SKM-1 (cell line): ENCODE data around the gene RNF175.
"Not testable (repeated sequence)": the region's sequence is repeated elsewhere in the genome, so short reads cannot be mapped to it uniquely, and the experiment has no call there.

ENCODE experiments used
- DNase-seq: peaks from one replicate; lab custom pipeline; 2025; ENCODE audit not compliant: unreplicated experiment; lab: John Stamatoyannopoulos, UW

RNF175 gene

DNA sequence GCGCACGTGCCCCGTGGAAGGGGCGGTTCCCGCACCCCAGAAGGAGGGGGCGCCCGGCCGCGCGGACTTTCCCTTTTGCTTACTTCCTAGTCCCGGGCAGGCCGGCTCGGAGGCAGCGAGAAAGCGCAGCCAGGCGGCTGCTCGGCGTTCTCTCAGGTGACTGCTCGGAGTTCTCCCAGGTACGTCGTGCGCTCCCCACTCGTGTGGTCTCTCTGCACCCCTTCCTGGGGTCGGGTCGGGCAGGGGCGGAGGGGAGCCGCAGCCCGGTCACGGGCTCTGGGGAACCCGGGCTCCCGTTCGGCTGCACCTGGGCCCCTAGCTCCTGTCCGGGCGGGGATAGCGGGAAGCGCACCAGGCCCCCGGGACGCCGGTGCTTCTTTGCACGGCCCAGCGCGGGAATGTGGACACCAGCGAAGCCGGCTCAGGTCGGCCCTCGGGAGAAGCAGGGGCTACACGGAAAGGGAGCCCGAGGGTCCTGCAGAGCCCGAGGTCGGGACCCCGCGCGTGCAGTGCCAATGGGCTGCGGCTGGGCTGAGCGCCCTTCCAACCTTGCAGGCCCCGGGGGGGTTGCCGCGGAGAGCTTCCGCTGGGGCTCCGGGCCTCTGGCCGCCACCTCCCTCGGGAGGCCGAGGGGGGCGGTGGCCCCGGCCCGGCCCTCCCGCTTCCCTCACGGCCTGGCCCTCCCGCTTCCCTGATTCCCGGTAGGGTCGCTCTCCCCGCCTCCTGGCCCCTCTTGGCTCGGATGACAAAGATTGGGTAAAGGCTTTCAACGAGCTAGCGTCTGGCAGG is 75.4 kb downstream of the RNF175 start, which contains the start of gene TLR2:
TLR2 (plus strand) TSS at position 99 of the 789 bp plus-strand sequence. CDS start 18,628 bp downstream, outside the sequence.
- DNase-seq, result no peak

DNA sequence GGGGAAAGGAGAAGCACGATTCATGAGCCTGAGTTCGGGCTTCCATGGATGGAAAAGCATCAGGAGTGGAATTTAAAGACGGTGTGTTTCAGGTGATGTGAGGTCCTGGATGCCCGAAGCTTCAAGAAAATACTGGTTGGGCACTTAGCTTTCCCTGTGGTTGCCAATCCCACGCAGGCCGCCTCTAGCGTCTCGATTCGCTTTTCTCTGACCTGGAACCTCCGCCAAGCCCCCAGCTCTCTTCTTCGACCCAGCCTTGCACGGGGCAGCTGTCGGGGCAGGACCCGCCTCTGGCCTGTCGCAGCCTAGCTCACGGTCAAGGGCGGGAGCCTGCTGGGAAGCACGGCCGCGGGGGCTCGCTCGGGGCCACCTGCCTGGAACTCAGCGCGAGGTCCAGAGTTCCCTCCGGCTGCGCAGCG is 76.1 kb downstream of the RNF175 start:
- peak; percentile 22 for DNase-seq

DNA sequence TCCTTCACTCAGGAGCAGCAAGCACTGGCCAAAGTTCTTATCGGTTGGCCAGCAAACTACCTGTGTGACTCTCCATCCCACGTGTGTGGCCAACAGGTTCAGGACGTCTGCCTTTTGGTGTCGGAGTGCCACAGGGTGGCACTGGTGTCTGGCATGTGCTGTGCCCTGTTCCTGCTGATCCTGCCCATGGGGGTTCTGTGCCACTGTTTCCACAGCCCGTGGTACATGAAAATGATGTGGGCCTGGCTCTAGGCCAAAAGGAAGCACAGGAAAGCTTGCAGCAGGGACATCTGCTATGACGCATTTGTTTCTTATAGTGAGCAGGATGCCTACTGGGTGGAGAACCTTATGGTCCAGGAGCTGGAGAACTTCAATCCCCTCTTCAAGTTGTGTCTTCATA is 80.3 kb downstream of the RNF175 start:
- DNase-seq, result no peak

DNA sequence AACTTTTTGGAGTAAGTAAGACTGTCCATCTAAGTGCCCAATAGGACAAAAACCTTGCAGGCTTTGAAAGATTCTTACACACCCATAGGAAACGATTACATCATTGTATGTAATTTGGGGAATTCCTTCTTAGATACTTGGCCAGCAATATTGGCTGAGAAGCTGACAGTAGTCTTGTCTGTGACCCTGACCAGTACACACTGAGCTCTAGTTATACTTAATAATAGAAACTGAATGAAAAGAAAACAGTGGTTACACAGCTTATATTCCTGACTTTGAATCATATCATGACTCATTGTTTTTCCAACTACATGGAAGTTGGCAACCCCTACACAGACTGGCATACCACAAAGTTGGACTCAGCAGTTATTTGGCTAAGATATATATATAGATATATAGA is 82.8 kb downstream of the RNF175 start:
- no peak for DNase-seq

DNA sequence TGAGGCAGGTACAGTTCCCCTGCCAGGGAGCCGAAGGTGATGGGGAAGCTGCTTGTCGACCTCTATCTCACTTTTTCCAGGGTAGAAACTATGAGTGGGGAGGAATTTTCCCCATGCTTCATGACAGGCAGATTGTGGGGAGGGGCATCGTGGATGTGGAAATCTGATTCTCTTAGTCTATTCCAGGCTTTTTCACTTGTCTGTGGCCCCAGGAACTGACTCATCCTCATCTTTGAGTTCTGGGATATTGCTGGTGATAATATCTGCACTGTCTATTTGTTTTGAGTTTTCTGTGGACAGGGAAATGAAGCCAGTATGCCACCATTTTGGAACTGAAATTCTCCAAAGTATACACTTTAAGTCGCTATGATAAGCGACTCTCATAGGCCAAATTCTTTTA is 83.3 kb downstream of the RNF175 start:
- no peak for DNase-seq

DNA sequence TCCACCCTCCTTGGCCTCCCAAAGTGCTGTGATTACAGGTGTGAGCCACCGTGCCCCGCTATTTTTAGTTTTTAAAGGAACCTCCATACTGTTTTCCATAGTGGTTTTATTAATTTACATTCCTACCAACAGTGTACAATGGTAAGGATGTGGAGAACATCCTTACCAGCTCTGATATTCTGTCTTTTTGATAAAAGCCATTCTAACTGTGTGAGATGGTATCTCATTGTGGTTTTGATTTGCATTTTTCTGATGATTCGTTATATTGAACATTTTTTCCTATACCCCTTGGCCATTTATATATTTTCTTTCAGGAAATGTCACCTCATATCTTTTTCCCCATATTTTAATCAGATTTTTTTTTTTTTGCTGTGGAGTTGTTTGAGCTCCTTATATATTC is 90.0 kb downstream of the RNF175 start:
- no peak for DNase-seq

DNA sequence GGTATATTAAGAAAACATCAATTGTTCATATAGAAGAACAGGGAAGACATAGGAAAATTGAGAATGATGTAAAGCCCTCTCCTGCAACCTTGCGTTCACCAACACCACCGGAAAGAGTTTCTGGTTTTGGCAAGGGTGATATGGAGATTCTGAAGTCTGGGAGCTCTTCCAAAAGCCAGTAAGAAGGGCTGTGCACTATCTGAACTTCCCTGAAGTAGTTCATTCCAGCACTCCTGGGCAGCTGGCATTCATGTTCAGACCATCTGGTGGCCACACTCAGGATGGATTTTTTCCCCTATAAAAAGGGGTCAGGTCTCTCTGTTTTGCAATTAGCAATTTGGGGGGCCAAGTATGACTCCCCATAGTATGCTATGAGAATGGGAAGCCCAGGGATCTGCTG is 91.2 kb downstream of the RNF175 start:
- no peak for DNase-seq

DNA sequence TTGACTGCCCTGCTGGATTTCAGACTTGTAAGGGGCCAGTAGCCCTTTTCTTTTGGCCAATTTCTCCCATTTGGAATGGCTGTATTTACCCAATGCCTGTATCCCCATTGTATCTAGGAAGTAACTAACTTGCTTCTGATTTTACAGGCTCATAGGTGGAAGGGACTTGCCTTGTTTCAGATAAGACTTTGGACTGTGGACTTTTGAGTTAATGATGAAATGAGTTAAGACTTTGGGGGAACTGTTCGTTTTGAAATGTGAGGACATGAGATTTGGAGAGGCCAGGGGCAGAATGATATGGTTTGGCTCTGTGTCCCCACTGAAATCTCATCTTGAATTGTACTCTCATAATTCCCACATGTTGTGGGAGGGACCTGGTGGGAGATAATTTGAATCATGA is 93.3 kb downstream of the RNF175 start:
- DNase-seq, result not testable (repeated sequence)

DNA sequence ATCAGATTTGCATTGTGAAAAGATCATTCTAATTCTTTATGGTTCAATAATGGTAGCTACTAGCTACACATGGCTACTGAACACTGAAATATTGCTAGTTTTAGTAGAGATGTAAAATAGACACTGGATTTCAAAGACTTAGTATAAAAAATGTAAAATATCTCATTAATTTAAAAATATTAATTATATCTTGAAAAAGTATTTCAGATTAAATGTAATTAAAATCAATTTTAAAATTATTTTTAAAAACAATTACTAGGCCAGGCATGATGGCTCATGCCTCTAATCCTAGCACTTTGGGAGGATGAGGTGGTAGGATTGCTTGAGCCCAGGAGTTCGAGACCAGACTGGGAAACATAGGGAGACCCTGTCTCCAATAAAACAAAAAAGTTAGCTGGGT is 96.2 kb downstream of the RNF175 start:
- no peak for DNase-seq

DNA sequence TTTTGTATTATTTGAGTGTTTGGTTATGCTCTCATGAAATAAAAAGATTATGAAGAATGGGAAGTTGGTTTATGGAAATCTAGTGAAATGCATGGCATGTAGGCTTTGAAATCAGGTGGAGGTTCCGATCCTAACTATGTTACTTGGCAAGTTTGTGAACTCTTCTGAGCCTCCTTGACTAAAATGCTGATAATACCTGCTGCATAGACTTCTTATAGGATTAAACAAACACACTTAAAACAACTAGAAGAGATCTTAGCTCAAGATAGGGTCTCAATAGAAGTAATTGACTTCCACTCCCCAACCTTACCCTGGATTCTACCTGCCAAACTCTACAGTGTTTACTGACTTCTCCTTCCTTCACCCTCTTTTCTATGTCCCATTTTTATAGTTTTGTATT is 97.9 kb downstream of the RNF175 start:
- DNase-seq, result no peak

DNA sequence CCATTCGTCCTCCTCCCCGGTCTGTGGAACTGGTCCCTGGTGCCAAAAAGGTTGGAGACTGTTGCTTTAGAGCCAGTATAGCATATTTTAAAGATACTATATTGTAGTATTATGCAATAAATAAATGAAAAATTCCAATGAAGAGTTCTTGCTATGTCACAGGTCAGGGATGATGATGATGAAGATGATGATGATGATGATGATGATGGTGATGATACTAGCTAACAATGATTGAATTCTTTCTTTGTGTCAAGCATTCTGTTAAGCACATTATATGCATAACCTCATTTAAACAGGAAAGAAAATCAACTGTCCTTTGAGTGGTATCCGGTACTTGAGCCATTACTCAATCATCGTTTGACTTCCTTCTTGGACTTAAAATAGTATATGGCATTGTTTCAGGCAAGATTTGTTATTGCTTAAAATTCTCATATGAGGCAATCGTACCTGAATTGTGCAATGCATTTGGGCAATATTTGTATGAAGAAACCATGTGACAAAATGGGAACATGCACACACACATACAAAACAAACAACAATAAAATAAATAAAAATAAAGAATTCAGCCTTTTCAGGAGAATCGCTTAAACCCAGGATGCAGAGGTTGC is 98.5 kb downstream of the RNF175 start:
- peak; percentile 96 for DNase-seq
